Thymus (tissue), 11 donors: ENCODE results near the gene TFDP2. TPM values are rescaled to one million over a fixed set of nuclear protein-coding genes. Genes with fewer than 3 reads are reported as not detected.

Experiments
- DNase-seq, 9 donors: peaks; one replicate each; pipeline ENCODE4 v3.0.0-alpha.2; 2013; ENCODE audit warnings: low spot score in 9 of 9, low read depth in 6 of 9, missing footprints in 1 of 9
- H3K27ac ChIP-seq, 2 donors: one replicate each; pipeline ENCODE4 v1.5.1; 2013; ENCODE audit warnings: control low read depth in 1 of 2, low read depth in 1 of 2, low read length in 1 of 2, mild to moderate bottlenecking in 1 of 2, moderate library complexity in 1 of 2
- H3K27me3 ChIP-seq, 2 donors: one replicate each; pipeline ENCODE4 v1.5.1; 2013; ENCODE audit warnings: low read length in 1 of 2; ENCODE audit not compliant: control insufficient read depth in 2 of 2, insufficient read depth in 1 of 2
- H3K36me3 ChIP-seq, 2 donors: one replicate each; pipeline ENCODE4 v1.5.1; 2013; ENCODE audit warnings: low read length in 1 of 2, mild to moderate bottlenecking in 1 of 2, moderate library complexity in 1 of 2; ENCODE audit not compliant: control insufficient read depth in 2 of 2, insufficient read depth in 2 of 2
- H3K4me1 ChIP-seq, 2 donors: one replicate each; pipeline ENCODE4 v1.5.1; 2013; ENCODE audit warnings: low read length in 2 of 2; ENCODE audit not compliant: control insufficient read depth in 2 of 2, insufficient read depth in 2 of 2
- H3K4me3 ChIP-seq, 2 donors: one replicate each; pipeline ENCODE4 v1.5.1; 2013; ENCODE audit warnings: low read length in 2 of 2, control low read depth in 1 of 2, mild to moderate bottlenecking in 1 of 2
- H3K9me3 ChIP-seq, 2 donors: one replicate each; pipeline ENCODE4 v1.5.1; 2013; ENCODE audit warnings: low read length in 1 of 2, mild to moderate bottlenecking in 1 of 2; ENCODE audit not compliant: control insufficient read depth in 2 of 2, insufficient read depth in 1 of 2
- WGBS: extraction: QIAGEN DNeasy Blood & Tissue Kit; methylation state at CpG from one replicate; pipeline ENCODE4 v1.1.7; 2013; 5-methylcytosine and 5-hydroxymethylcytosine counted together
- polyA plus RNA-seq: library from polyadenylated mRNA; stranded (reverse); fragments of 200-250 nt; gene quantifications from one replicate; pipeline ENCODE4 v1.2.3, GENCODE V29; 2013
- total RNA-seq: library from RNA; stranded (reverse); fragments of 120-200 nt; gene quantifications from one replicate; pipeline ENCODE4 v1.2.4, GENCODE V29; 2013
- donor health status: healthy.

TFDP2 gene
- total and polyA plus RNA-seq, 2 donors: 29.1 to 230 TPM

DNA sequence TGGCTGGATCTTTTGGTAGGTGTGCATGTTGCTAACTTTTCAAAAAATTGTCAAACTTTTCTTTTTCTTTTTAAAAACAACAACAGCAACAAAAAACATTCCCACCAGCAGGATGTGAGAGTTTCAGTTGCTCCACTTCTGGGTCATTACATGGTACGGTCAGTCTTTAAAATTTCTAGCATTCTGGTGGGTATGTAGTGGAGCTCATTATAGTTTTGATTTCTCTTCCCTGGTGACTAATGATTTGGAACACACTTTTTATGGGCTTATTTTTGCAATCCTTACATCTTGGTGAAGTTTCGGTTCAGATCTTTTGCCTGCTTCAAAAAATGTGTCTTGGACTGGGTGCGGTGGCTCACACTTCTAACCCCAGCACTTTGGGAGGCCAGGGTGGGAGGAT lies 253.6 kb downstream of the TFDP2 start:
- Histone ChIP-seq H3K36me3 (peaks cover 11% of the 10 kb centered on the region in 2 donors), H3K4me3 (no peak overlapping the region), H3K4me1 (no peaks in the 10 kb centered on the region), H3K27ac (no peak overlapping the region), H3K27me3 (no peaks in the 10 kb centered on the region), H3K9me3 (peaks cover 0 to 16% of the 10 kb centered on the region in 2 donors)
- WGBS: 99% methylated on average over 3 of the region's 3 CpGs
- DNase-seq: no peak

DNA sequence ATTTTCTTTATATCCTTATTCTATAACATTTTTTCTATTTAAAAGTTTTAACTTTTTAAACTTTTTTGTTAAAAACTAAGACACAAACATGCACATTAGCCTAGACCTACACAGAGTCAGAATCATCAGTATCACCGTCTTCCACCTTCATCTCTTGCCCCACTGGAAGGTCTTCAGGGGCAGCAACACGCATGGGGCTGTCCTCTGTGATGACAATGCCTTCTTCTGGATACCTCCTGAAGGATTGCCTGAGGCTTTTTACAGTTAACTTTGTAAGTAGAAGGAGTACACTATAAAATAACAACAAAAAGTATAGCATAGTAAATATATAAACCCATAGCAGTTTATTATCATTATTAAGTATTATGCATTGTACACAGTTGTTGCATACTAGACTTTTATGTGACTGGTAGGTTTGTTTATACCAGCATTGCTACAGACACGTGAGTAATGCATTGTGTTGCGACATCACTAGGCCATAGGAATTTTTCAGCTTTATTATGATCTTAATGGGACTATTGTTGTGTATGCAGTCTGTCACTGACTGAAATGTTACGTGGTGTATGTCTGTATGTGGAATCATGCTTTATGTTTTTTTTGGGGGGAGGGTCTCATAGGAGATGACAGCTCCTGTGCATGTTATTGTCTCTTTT lies 254.7 kb downstream of the TFDP2 start:
- 97% methylated on average over 5 of the region's 5 CpGs for WGBS

More for the DNA sequence above, 254.7 kb downstream of the TFDP2 start:
- no peak overlapping the region for H3K27ac ChIP-seq
- no peaks in the 10 kb centered on the region for H3K4me1 ChIP-seq
- H3K27me3 ChIP-seq: no peaks in the 10 kb centered on the region
- H3K4me3 ChIP-seq: no peak overlapping the region
- peaks cover 7 to 8% of the 10 kb centered on the region in 2 donors for H3K36me3 ChIP-seq
- peaks cover 0 to 5% of the 10 kb centered on the region in 2 donors for H3K9me3 ChIP-seq
- no peak for DNase-seq

Other genes with a start within 250 kb of the TFDP2 start
- 5.9 TPM for gene GK5, start 76.0 kb upstream of the TFDP2 start, total RNA-seq
- 8.2 TPM for gene GK5, start 76.0 kb upstream of the TFDP2 start, polyA plus RNA-seq